HCT116 (cell line): ENCODE data around the gene C22orf42. TPM values are rescaled to one million over a fixed set of nuclear protein-coding genes. Genes with fewer than 3 reads are reported as not detected.

Experiments
- ATAC-seq: fragments of 200-7000 bp; cut with Tn5 transposase; 2 replicates; pipeline ENCODE4 v1.9.1; 2020; ENCODE audit warnings: mild to moderate bottlenecking, moderate library complexity
- BruUV-seq: library from RNA; stranded (reverse); fragments of 400-500 nt; replicated peaks from 2 replicates; lab custom pipeline; 2021; lab: Mats Ljungman, UMichigan
- CTCF ChIA-PET: fragments of 300-600 bp; sonication (Branson Sonifier 250); formaldehyde crosslinking; loops from one replicate; lab custom pipeline; 2021; ENCODE audit warnings: antibody characterized with exemption; lab: Charles Lee
- POLR2A ChIA-PET: fragments of 300-600, 350-600 bp; sonication (Branson Sonifier 250); formaldehyde crosslinking; loops from one replicate; lab custom pipeline; 2021; ENCODE audit warnings: antibody characterized with exemption; lab: Charles Lee
- RAD21 ChIA-PET, 2 experiments: fragments of 300-600 bp; sonication (Branson Sonifier 250); formaldehyde crosslinking; loops; one replicate each; lab custom pipeline; 2023; ENCODE audit warnings: low total read pairs in 2 of 2; ENCODE audit not compliant: uncharacterized antibody in 2 of 2, unreplicated experiment in 2 of 2, low non-redundant PET in 1 of 2; lab: Charles Lee
- DNase-seq: peaks from one replicate; pipeline ENCODE4 v3.0.0-alpha.2; 2010; ENCODE audit warnings: low read depth, low spot score
- H2AFZ ChIP-seq: fragments of 200-600 bp; shearing (Covaris generic), sonication (generic); 2 replicates; pipeline ENCODE4 v1.6.1; 2017; ENCODE audit warnings: low read depth, mixed run types, mixed read lengths, antibody characterized with exemption, low read length; ENCODE audit not compliant: poor library complexity, severe bottlenecking
- H3K27ac ChIP-seq: 2 replicates; pipeline ENCODE4 v1.5.1; 2012; ENCODE audit warnings: low read depth, low read length
- H3K27me3 ChIP-seq: fragments of 200-600 bp; sonication (generic); 2 replicates; pipeline ENCODE4 v1.6.1; 2016; ENCODE audit warnings: mixed run types, low read length, mixed read lengths; ENCODE audit not compliant: insufficient read depth
- H3K36me3 ChIP-seq, 2 experiments: fragments of 200-500 bp in 1 of 2; fragments of 200-600 bp in 1 of 2; sonication (Bioruptor generic) in 1 of 2; sonication (generic) in 1 of 2; 2 replicates each; pipeline versions ENCODE4 v1.5.1 to v1.6.1; 2014 to 2016; ENCODE audit warnings: low read length in 2 of 2, inconsistent platforms in 1 of 2, mixed read lengths in 1 of 2, mixed run types in 1 of 2; ENCODE audit not compliant: insufficient read depth in 2 of 2, control insufficient read depth in 1 of 2
- H3K4me1 ChIP-seq, 2 experiments: fragments of 200-600 bp in 1 of 2; sonication (generic) in 1 of 2; 2 replicates each; pipeline versions ENCODE4 v1.5.1 to v1.6.1; 2012 to 2017; ENCODE audit warnings: low read length in 2 of 2, inconsistent platforms in 1 of 2, mild to moderate bottlenecking in 1 of 2, mixed read lengths in 1 of 2, mixed run types in 1 of 2, moderate library complexity in 1 of 2; ENCODE audit not compliant: insufficient read depth in 2 of 2, control insufficient read depth in 1 of 2
- H3K4me2 ChIP-seq: fragments of 200-600 bp; sonication (generic); 2 replicates; pipeline ENCODE4 v1.6.1; 2017; ENCODE audit warnings: mixed run types, low read length, mixed read lengths
- H3K4me3 ChIP-seq, 2 experiments: fragments of 200-600 bp in 1 of 2; sonication (generic) in 1 of 2; replicated peaks in 1 of 2; 2 replicates each; pipeline ENCODE4 v1.5.1; 2011 to 2016; ENCODE audit warnings: low read length in 2 of 2, control low read depth in 1 of 2, low read depth in 1 of 2, mild to moderate bottlenecking in 1 of 2, mixed read lengths in 1 of 2, mixed run types in 1 of 2
- H3K79me2 ChIP-seq: fragments of 200-600 bp; sonication (generic); 2 replicates; pipeline ENCODE4 v1.6.1; 2017; ENCODE audit warnings: mild to moderate bottlenecking, mixed run types, low read length, moderate library complexity, mixed read lengths; ENCODE audit not compliant: insufficient read depth
- H3K9ac ChIP-seq: fragments of 200-600 bp; sonication (generic); 2 replicates; pipeline ENCODE4 v1.6.1; 2016; ENCODE audit warnings: low read length, mixed read lengths
- H3K9me2 ChIP-seq: fragments of 200-600 bp; sonication (generic), shearing (Covaris generic); 2 replicates; pipeline ENCODE4 v1.6.1; 2017; ENCODE audit warnings: mixed run types, mild to moderate bottlenecking, moderate library complexity; ENCODE audit not compliant: insufficient read depth
- H3K9me3 ChIP-seq, 2 experiments: fragments of 200-500 bp in 1 of 2; fragments of 200-600 bp in 1 of 2; sonication (Bioruptor generic) in 1 of 2; sonication (generic) in 1 of 2; 2 replicates each; pipeline ENCODE4 v1.6.1; 2014 to 2017; ENCODE audit warnings: low read length in 2 of 2, mixed read lengths in 2 of 2, inconsistent platforms in 1 of 2, low read depth in 1 of 2, mild to moderate bottlenecking in 1 of 2, mixed run types in 1 of 2, moderate library complexity in 1 of 2; ENCODE audit not compliant: control insufficient read depth in 1 of 2, insufficient read depth in 1 of 2
- H4K20me1 ChIP-seq: fragments of 200-600 bp; sonication (generic), shearing (Covaris generic); 2 replicates; pipeline ENCODE4 v1.6.1; 2017; ENCODE audit warnings: mixed run types, mild to moderate bottlenecking, moderate library complexity; ENCODE audit not compliant: insufficient read depth
- CBX3 ChIP-seq: IDR thresholded peaks from 2 replicates; pipeline ENCODE4 v1.6.1; 2012; ENCODE audit warnings: low read depth
- CEBPB ChIP-seq: IDR thresholded peaks from 2 replicates; pipeline ENCODE4 v1.6.1; 2012; ENCODE audit warnings: low read depth
- EGR1 ChIP-seq: IDR thresholded peaks from 2 replicates; pipeline ENCODE4 v1.6.1; 2012; ENCODE audit warnings: low read depth
- EZH2 ChIP-seq: fragments of 200-600 bp; sonication (generic); IDR thresholded peaks from 2 replicates; pipeline ENCODE4 v1.6.1; 2017; ENCODE audit warnings: antibody characterized with exemption, mixed run types
- EZH2phosphoT487 ChIP-seq: fragments of 200-600 bp; IDR thresholded peaks from 2 replicates; pipeline ENCODE4 v1.6.1; 2018; ENCODE audit warnings: antibody characterized with exemption, borderline replicate concordance
- FOSL1 ChIP-seq: IDR thresholded peaks from 2 replicates; pipeline ENCODE4 v1.6.1; 2012; ENCODE audit warnings: low read depth
- MAX ChIP-seq: IDR thresholded peaks from 2 replicates; pipeline ENCODE4 v1.6.1; 2012
- POLR2AphosphoS5 ChIP-seq: IDR thresholded peaks from 2 replicates; pipeline ENCODE4 v1.6.1; 2011; ENCODE audit warnings: mild to moderate bottlenecking, low read depth, low read length, moderate library complexity
- RAD21 ChIP-seq: IDR thresholded peaks from 2 replicates; pipeline ENCODE4 v1.6.1; 2012; ENCODE audit warnings: low read depth, mild to moderate bottlenecking
- REST ChIP-seq: IDR thresholded peaks from 2 replicates; pipeline ENCODE4 v1.6.1; 2012; ENCODE audit warnings: low read depth
- SP1 ChIP-seq: IDR thresholded peaks from 2 replicates; pipeline ENCODE4 v1.6.1; 2012; ENCODE audit warnings: low read depth
- TCF7L2 ChIP-seq: IDR thresholded peaks from 2 replicates; pipeline ENCODE4 v1.7.0; 2011; ENCODE audit warnings: borderline replicate concordance, inconsistent platforms; ENCODE audit not compliant: insufficient read depth, insufficient read length; ENCODE audit errors: extremely low read depth
- YY1 ChIP-seq: IDR thresholded peaks from 2 replicates; pipeline ENCODE4 v1.6.1; 2011; ENCODE audit warnings: low read length, low read depth, moderate library complexity, mild to moderate bottlenecking; ENCODE audit not compliant: insufficient replicate concordance; ENCODE audit errors: extremely low read depth
- ZBTB33 ChIP-seq: IDR thresholded peaks from 2 replicates; pipeline ENCODE4 v1.6.1; 2011; ENCODE audit warnings: mild to moderate bottlenecking, low read length, moderate library complexity; ENCODE audit not compliant: insufficient replicate concordance; ENCODE audit errors: extremely low read depth
- ZNF274 ChIP-seq: fragments of 200-500 bp; sonication (Bioruptor generic); IDR thresholded peaks from 2 replicates; pipeline ENCODE4 v1.6.1; 2014; ENCODE audit warnings: mild to moderate bottlenecking, low read depth, low read length, inconsistent platforms
- intact Hi-C: fragments of 100-400 bp; cut with micrococcal nuclease; formaldehyde crosslinking; loops from 2 replicates; pipeline ENCODE4 v1.10.0; 2022
- total RNA-seq: library from RNA; stranded (reverse); gene quantifications from one replicate; pipeline ENCODE4 v1.2.1, GENCODE V29; 2021; ENCODE audit not compliant: unreplicated experiment
- TF ChIP-seq, protein P1 (sequence below): IDR thresholded peaks from 2 replicates; pipeline ENCODE4 v1.6.1; 2012
- TF ChIP-seq, protein P2 (sequence below), 3 experiments: fragments of 200-600 bp in 1 of 3; sonication (generic) in 1 of 3; IDR thresholded peaks in 2 of 3; conservative IDR thresholded peaks in 1 of 3; 2 replicates each; pipeline ENCODE4 v1.5.1; 2012 to 2017; ENCODE audit warnings: low read depth in 2 of 3, low read length in 2 of 3, antibody characterized with exemption in 1 of 3, borderline replicate concordance in 1 of 3, control low read depth in 1 of 3, mild to moderate bottlenecking in 1 of 3, mixed read lengths in 1 of 3, mixed run types in 1 of 3, moderate library complexity in 1 of 3; ENCODE audit not compliant: insufficient read depth in 1 of 3

C22orf42 gene
- total RNA-seq, 1 experiment from 2014 or later = not detected

GRCh38 chr22:32142600-32142999 lies 16.5 kb downstream of the C22orf42 start:
- no peak overlapping the region for H3K9ac ChIP-seq
- ATAC-seq (no peak), DNase-seq (no peak)
- H3K27ac ChIP-seq = no peak overlapping the region
- no peak overlapping the region for H3K4me2 ChIP-seq
- no peak overlapping the region for H3K4me3 ChIP-seq
- ChIA-PET RAD21 (no interaction called here), POLR2A (no interaction called here), CTCF (interaction anchor here (1.1 kb wide), 1 partner anchor 124 kb away, joined by 3 read pairs; no protein-coding TSS in a partner anchor)
- no TSS peak for BruUV-seq
- no peaks in the 10 kb centered on the region for H4K20me1 ChIP-seq
- no peaks in the 10 kb centered on the region for H3K36me3 ChIP-seq
- no peaks in the 10 kb centered on the region for H3K79me2 ChIP-seq
- no peaks in the 10 kb centered on the region for H3K9me3 ChIP-seq
- H3K9me2 ChIP-seq = no peaks in the 10 kb centered on the region
- no peaks in the 10 kb centered on the region for H3K27me3 ChIP-seq
- TF ChIP-seq EZH2phosphoT487 = no peak
- TF ChIP-seq TCF7L2 = no peak
- TF ChIP-seq EGR1 = no peak
- no peak for TF ChIP-seq FOSL1
- no peak for TF ChIP-seq YY1
- no peak for TF ChIP-seq REST
- TF ChIP-seq MAX = no peak
- TF ChIP-seq CBX3 = no peak
- no peak for TF ChIP-seq POLR2AphosphoS5
- TF ChIP-seq EZH2 = no peak
- TF ChIP-seq, protein P1, sequence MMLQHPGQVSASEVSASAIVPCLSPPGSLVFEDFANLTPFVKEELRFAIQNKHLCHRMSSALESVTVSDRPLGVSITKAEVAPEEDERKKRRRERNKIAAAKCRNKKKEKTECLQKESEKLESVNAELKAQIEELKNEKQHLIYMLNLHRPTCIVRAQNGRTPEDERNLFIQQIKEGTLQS = no peak
- no peak for TF ChIP-seq ZNF274
- no peak for TF ChIP-seq CEBPB
- no peak for TF ChIP-seq SP1
- no peak for TF ChIP-seq RAD21
- no peak for TF ChIP-seq ZBTB33
- TF ChIP-seq, protein P2, sequence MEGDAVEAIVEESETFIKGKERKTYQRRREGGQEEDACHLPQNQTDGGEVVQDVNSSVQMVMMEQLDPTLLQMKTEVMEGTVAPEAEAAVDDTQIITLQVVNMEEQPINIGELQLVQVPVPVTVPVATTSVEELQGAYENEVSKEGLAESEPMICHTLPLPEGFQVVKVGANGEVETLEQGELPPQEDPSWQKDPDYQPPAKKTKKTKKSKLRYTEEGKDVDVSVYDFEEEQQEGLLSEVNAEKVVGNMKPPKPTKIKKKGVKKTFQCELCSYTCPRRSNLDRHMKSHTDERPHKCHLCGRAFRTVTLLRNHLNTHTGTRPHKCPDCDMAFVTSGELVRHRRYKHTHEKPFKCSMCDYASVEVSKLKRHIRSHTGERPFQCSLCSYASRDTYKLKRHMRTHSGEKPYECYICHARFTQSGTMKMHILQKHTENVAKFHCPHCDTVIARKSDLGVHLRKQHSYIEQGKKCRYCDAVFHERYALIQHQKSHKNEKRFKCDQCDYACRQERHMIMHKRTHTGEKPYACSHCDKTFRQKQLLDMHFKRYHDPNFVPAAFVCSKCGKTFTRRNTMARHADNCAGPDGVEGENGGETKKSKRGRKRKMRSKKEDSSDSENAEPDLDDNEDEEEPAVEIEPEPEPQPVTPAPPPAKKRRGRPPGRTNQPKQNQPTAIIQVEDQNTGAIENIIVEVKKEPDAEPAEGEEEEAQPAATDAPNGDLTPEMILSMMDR (IDR thresholded peaks at IDR 0.05 in 2 of 3, conservative IDR thresholded peaks at IDR 0.05 in 1 of 3; ENCODE audit: borderline replicate concordance in 1 of 3, insufficient read depth in 1 of 3, low read depth in 2 of 3, low read length in 2 of 3) = no peak
- intact Hi-C loops = no loop called here
- H3K4me1 ChIP-seq = peaks cover 1 to 13% of the 10 kb centered on the region in 2 experiments; a peak in 3 of 4 replicates
- H2AFZ ChIP-seq = no peak overlapping the region
